Measurements from ENCODE around the gene HACD3.

The HACD3 gene

GRCh38 chr15:65518633-65519285, 11.5 kb upstream of the HACD3 start:
- H3K4me1 ChIP-seq = peaks cover 14 to 39% (median 25%) of the 10 kb centered on the region in 10 experiments; a peak in 19 of 20 replicates
- H3K36me3 ChIP-seq = peaks cover 16 to 24% (median 19%) of the 10 kb centered on the region in 11 experiments
- H3K9ac ChIP-seq = no peak overlapping the region
- peaks cover 19 to 33% (median 28%) of the 10 kb centered on the region in 11 experiments; a peak in 20 of 22 replicates for H4K20me1 ChIP-seq
- no peak overlapping the region; a peak in 1 of 22 replicates for H3K4me2 ChIP-seq
- H3K27ac ChIP-seq = no peak overlapping the region
- TF ChIP-seq Cebpa-rat (IDR thresholded peaks at IDR 0.05) = no peak
- no peak overlapping the region for H3K4me3 ChIP-seq
- no peaks in the 10 kb centered on the region for H3K9me3 ChIP-seq (replicated peaks in 1 of 11)
- H3K27me3 ChIP-seq = no peaks in the 10 kb centered on the region

GRCh38 chr15:65521350-65521749, 8.9 kb upstream of the HACD3 start:
- Histone ChIP-seq H3K4me2 (peak overlapping the region in 1 of 11 experiments; percentile 7; a peak in 1 of 22 replicates), H3K27ac (no peak overlapping the region), H3K9me3 (replicated peaks in 1 of 11) (no peaks in the 10 kb centered on the region), H3K9ac (no peak overlapping the region), H3K27me3 (no peaks in the 10 kb centered on the region), H3K4me1 (peaks cover 2 to 18% (median 11%) of the 10 kb centered on the region in 10 experiments; a peak in 19 of 20 replicates), H3K36me3 (no peaks in the 10 kb centered on the region), H3K4me3 (no peak overlapping the region), H4K20me1 (peaks cover 0 to 7% (median 5%) of the 10 kb centered on the region in 11 experiments; a peak in 10 of 22 replicates)
- no peak for TF ChIP-seq Cebpa-rat (IDR thresholded peaks at IDR 0.05)

- H3K4me2 ChIP-seq = no peak overlapping the region
- no peak for TF ChIP-seq Cebpa-rat (IDR thresholded peaks at IDR 0.05)
- no peaks in the 10 kb centered on the region for H3K9me3 ChIP-seq (replicated peaks in 1 of 11)
- H3K27me3 ChIP-seq = no peaks in the 10 kb centered on the region
- H3K4me3 ChIP-seq = no peak overlapping the region
- H3K9ac ChIP-seq = no peak overlapping the region
- no peak overlapping the region for H3K27ac ChIP-seq
- no peaks in the 10 kb centered on the region for H3K36me3 ChIP-seq
- no peaks in the 10 kb centered on the region for H4K20me1 ChIP-seq
- peaks cover 0 to 9% (median 2%) of the 10 kb centered on the region in 10 experiments; a peak in 3 of 20 replicates for H3K4me1 ChIP-seq
Observed at GRCh38 chr15:65524226-65524625, 6.0 kb upstream of the HACD3 start.

- H3K9ac ChIP-seq = no peak overlapping the region
- H3K36me3 ChIP-seq = no peaks in the 10 kb centered on the region
- no peaks in the 10 kb centered on the region for H3K27me3 ChIP-seq
- no peak overlapping the region for H3K4me2 ChIP-seq
- H3K27ac ChIP-seq = no peak overlapping the region
- H3K4me3 ChIP-seq = no peak overlapping the region
- TF ChIP-seq Cebpa-rat (IDR thresholded peaks at IDR 0.05) = no peak
- peaks cover 0 to 11% (median 6%) of the 10 kb centered on the region in 10 experiments; a peak in 15 of 20 replicates for H3K4me1 ChIP-seq
- H3K9me3 ChIP-seq (replicated peaks in 1 of 11) = no peaks in the 10 kb centered on the region
- H4K20me1 ChIP-seq = no peaks in the 10 kb centered on the region
Observed at GRCh38 chr15:65525622-65526021, 4.6 kb upstream of the HACD3 start.

- TF ChIP-seq Cebpa-rat (IDR thresholded peaks at IDR 0.05) = no peak
- Histone ChIP-seq H3K4me1 (peaks cover 21 to 30% (median 28%) of the 10 kb centered on the region in 10 experiments), H3K9ac (no peak overlapping the region), H3K4me2 (no peak overlapping the region), H3K9me3 (replicated peaks in 1 of 11) (no peaks in the 10 kb centered on the region), H3K27ac (no peak overlapping the region), H3K27me3 (no peaks in the 10 kb centered on the region), H3K4me3 (no peak overlapping the region), H4K20me1 (peaks cover 0 to 24% (median 19%) of the 10 kb centered on the region in 11 experiments; a peak in 15 of 22 replicates), H3K36me3 (peaks cover 0 to 6% (median 0%) of the 10 kb centered on the region in 11 experiments; a peak in 3 of 22 replicates)
Observed at GRCh38 chr15:65528461-65529060, 1.7 kb upstream of the HACD3 start.

GRCh38 chr15:65529762-65530317, 423 bp upstream of the HACD3 start:
- H3K27ac ChIP-seq = peak overlapping the region; percentile 70 to 97 (median 93); a peak in 21 of 22 replicates
- no peaks in the 10 kb centered on the region for H3K27me3 ChIP-seq
- H3K36me3 ChIP-seq = peaks cover 0 to 16% (median 10%) of the 10 kb centered on the region in 11 experiments; a peak in 12 of 22 replicates
- TF ChIP-seq Cebpa-rat (IDR thresholded peaks at IDR 0.05) = no peak
- peak overlapping the region; percentile 80 to 97 (median 88) for H3K4me2 ChIP-seq
- peaks cover 0 to 36% (median 32%) of the 10 kb centered on the region in 11 experiments; a peak in 16 of 22 replicates for H4K20me1 ChIP-seq
- no peaks in the 10 kb centered on the region for H3K9me3 ChIP-seq (replicated peaks in 1 of 11)
- H3K4me1 ChIP-seq = peaks cover 21 to 33% (median 28%) of the 10 kb centered on the region in 10 experiments
- H3K9ac ChIP-seq = peak overlapping the region; percentile 83 to 98 (median 94)
- peak overlapping the region; percentile 76 to 99 (median 87) for H3K4me3 ChIP-seq

- TF ChIP-seq Cebpa-rat (IDR thresholded peaks at IDR 0.05) = no peak
- Histone ChIP-seq H3K4me2 (peak overlapping the region; percentile 8 to 96 (median 88); a peak in 17 of 22 replicates), H4K20me1 (peaks cover 8 to 65% (median 60%) of the 10 kb centered on the region in 11 experiments; a peak in 17 of 22 replicates), H3K4me1 (peaks cover 21 to 33% (median 28%) of the 10 kb centered on the region in 10 experiments), H3K4me3 (no peak overlapping the region), H3K9ac (0 out of 22 replicates have a peak overlapping the region, but pooled peaks of 1 of the 11 experiments have one; percentile 3), H3K27ac (no peak overlapping the region), H3K9me3 (replicated peaks in 1 of 11) (peaks cover 0 to 15% (median 0%) of the 10 kb centered on the region in 11 experiments; a peak in 4 of 22 replicates), H3K36me3 (peaks cover 3 to 45% (median 38%) of the 10 kb centered on the region in 11 experiments; a peak in 20 of 22 replicates), H3K27me3 (no peaks in the 10 kb centered on the region)
Observed at GRCh38 chr15:65532738-65533051, 2.4 kb downstream of the HACD3 start.

GRCh38 chr15:65533057-65533756, 2.9 kb downstream of the HACD3 start:
- Histone ChIP-seq H4K20me1 (peaks cover 10 to 70% (median 63%) of the 10 kb centered on the region in 11 experiments; a peak in 18 of 22 replicates), H3K36me3 (peaks cover 3 to 48% (median 38%) of the 10 kb centered on the region in 11 experiments; a peak in 20 of 22 replicates), H3K9me3 (replicated peaks in 1 of 11) (peaks cover 0 to 15% (median 0%) of the 10 kb centered on the region in 11 experiments; a peak in 4 of 22 replicates), H3K27me3 (no peaks in the 10 kb centered on the region), H3K4me3 (no peak overlapping the region), H3K4me2 (peak overlapping the region; percentile 8 to 96 (median 88); a peak in 16 of 22 replicates), H3K9ac (peak overlapping the region in 1 of 11 experiments; percentile 3; a peak in 1 of 22 replicates), H3K4me1 (peaks cover 21 to 33% (median 28%) of the 10 kb centered on the region in 10 experiments), H3K27ac (no peak overlapping the region)
- TF ChIP-seq Cebpa-rat (IDR thresholded peaks at IDR 0.05) = no peak
